BLaER1 (cell line): ENCODE data around the gene PSME1.
A peak's percentile ranks its signal among the peaks of the same experiment; 100 is the strongest.

Experiments
- H3K27ac ChIP-seq: shearing (Covaris generic); formaldehyde crosslinking; 2 replicates; pipeline ENCODE4 v1.8.1; 2022
- H3K27me3 ChIP-seq: shearing (Covaris generic); formaldehyde crosslinking; 2 replicates; pipeline ENCODE4 v1.8.1; 2022
- H3K36me3 ChIP-seq: shearing (Covaris generic); formaldehyde crosslinking; 2 replicates; pipeline ENCODE4 v1.8.1; 2022
- H3K4me1 ChIP-seq: shearing (Covaris generic); formaldehyde crosslinking; 2 replicates; pipeline ENCODE4 v1.8.1; 2022
- H3K4me2 ChIP-seq: shearing (Covaris generic); formaldehyde crosslinking; 2 replicates; pipeline ENCODE4 v1.8.1; 2022
- H3K4me3 ChIP-seq: shearing (Covaris generic); formaldehyde crosslinking; 2 replicates; pipeline ENCODE4 v1.8.1; 2022
- H3K9ac ChIP-seq: shearing (Covaris generic); formaldehyde crosslinking; 2 replicates; pipeline ENCODE4 v1.8.1; 2022
- H3K9me3 ChIP-seq: shearing (Covaris generic); formaldehyde crosslinking; 2 replicates; pipeline ENCODE4 v1.8.1; 2022
- H4K20me1 ChIP-seq: shearing (Covaris generic); formaldehyde crosslinking; 2 replicates; pipeline ENCODE4 v1.8.1; 2022
- Cebpa-rat ChIP-seq: shearing (Covaris generic); IDR thresholded peaks from 2 replicates; pipeline ENCODE4 v1.8.1; 2022

PSME1 gene

DNA sequence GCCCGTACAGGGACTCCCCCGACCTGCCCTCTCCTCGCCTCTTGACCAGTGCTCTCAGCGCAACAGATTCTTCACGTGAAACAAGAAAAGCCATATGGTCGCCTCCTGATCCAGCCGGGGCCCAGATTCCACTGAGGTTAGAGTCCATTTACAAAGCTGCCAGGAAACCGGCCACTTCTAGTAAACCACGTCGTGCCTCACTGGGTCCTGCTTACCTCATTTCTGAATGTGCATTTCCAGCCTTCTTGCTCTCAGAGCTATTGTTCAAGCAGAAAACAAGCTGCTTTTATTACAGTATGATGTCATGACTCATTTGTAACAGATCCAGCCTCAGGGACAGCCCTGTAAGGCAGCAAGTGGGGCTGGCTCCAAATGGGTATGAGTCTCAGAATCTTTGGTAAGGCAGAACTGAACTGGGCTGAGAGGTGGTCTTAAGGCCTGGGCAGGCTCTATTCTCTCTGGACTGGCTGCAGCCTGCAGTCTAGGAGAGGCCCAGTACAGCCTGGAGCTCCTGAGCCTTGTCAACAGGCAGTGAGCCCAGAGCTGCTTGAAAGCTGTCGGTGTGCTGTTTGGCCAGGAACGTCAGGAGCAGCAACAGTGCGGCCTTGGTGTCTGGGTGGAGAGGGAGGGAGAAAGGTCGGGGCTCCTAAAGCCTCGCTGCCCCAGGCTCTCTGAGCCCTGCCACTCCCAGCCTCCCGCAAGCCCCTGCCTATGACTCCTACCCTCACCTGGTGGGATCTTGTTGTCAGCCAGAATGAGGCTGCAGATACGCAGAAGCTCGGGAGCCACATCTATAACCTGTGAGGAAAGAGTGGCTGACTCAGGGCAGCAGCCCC, 44.2 kb downstream of the PSME1 start:
- H3K9me3 ChIP-seq: no peaks in the 10 kb centered on the region
- peak overlapping the region; percentile 41 for H3K27ac ChIP-seq
- H3K36me3 ChIP-seq: peaks cover 89% of the 10 kb centered on the region
- peaks cover 26% of the 10 kb centered on the region for H3K4me1 ChIP-seq
- H3K9ac ChIP-seq: peak overlapping the region; percentile 44; the same call in 1 of the 2 replicates
- no peak for TF ChIP-seq Cebpa-rat
- peak overlapping the region; percentile 69 for H3K4me2 ChIP-seq
- no peaks in the 10 kb centered on the region for H3K27me3 ChIP-seq
- peaks cover 15% of the 10 kb centered on the region; the same call in 1 of the 2 replicates for H4K20me1 ChIP-seq
- no peak overlapping the region for H3K4me3 ChIP-seq

DNA sequence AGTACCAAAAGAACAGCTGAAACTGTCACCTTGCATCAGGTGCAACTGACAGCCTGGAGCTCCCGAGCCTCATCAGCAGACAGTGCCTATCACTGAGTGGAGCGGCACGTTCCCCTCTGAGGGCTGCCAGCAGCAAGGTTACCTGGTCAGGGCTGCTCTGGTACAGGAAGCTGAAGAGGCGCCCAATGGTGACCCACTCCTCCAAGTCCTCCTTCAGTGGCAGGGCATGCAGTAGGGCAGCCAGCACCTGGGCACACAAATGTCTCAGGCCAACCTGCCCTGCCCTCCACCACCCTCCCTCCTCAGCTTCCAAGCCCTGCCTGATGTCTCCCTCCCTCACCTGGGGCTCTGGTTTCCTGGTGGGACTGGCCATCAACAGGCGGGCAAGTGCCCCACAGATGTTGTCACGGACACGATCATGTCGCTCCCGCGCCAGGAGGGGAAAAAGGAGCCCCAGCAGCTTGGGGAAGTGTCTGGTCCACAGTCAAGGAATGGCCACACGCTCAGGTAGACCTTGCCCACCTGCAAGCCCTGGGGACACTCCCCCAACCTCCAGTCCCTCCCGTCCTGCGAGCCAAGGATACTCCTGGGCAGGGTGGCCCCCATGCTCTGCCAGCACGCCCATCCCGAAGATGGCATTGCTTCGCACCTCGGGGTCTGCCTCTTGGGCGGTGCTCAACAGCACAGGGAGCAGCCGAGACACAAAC, 45.5 kb downstream of the PSME1 start:
- no peak overlapping the region for H3K4me3 ChIP-seq
- H3K4me2 ChIP-seq: no peak overlapping the region
- peaks cover 99% of the 10 kb centered on the region for H3K36me3 ChIP-seq
- no peaks in the 10 kb centered on the region for H3K9me3 ChIP-seq
- H3K9ac ChIP-seq: no peak overlapping the region
- no peaks in the 10 kb centered on the region for H3K27me3 ChIP-seq
- H4K20me1 ChIP-seq: peaks cover 15% of the 10 kb centered on the region; the same call in 1 of the 2 replicates
- H3K4me1 ChIP-seq: peaks cover 26% of the 10 kb centered on the region
- no peak overlapping the region for H3K27ac ChIP-seq
- TF ChIP-seq Cebpa-rat: no peak

DNA sequence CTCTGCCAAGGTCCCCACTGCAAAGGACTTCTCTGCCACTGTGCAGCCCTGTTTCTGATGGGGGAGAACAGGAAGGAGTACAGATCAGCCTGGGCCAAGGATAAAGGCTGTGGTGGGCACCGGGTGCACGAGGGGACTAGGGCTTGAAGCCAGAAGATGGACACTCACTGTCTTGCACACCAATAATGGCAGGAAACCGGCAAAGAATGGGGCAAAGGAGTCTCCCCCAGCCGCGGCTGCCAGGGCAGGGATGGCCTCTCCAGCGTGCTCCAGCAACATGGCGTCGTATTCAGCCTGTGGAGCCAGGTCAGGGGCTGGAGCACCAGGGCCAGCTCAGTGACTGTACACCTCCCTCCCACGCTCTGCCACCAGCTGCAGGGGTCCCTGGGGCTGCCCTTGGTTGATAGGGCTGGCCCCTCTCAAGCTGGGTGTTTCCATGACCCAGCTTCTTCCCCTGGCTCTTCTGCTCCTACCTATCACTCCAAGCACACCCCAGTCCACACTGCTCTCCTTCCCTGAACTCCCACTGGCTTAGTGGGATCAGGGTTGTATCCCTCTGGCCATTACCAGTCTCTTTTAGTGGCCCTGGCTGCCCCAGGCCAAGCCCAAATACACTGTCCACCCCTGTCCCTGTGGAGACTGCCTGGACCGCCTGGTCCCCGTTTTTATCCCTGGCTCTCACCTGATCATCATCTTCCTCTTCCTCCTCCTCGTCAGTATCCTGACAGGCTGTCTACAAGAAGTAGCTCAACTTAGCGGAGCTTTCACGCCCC, 46.3 kb downstream of the PSME1 start:
- TF ChIP-seq Cebpa-rat: no peak
- Histone ChIP-seq H3K36me3 (peaks cover 99% of the 10 kb centered on the region), H3K4me1 (peaks cover 34% of the 10 kb centered on the region), H4K20me1 (peaks cover 15% of the 10 kb centered on the region; the same call in 1 of the 2 replicates), H3K4me3 (no peak overlapping the region), H3K27ac (no peak overlapping the region), H3K9ac (no peak overlapping the region), H3K9me3 (no peaks in the 10 kb centered on the region), H3K27me3 (no peaks in the 10 kb centered on the region), H3K4me2 (no peak overlapping the region)

DNA sequence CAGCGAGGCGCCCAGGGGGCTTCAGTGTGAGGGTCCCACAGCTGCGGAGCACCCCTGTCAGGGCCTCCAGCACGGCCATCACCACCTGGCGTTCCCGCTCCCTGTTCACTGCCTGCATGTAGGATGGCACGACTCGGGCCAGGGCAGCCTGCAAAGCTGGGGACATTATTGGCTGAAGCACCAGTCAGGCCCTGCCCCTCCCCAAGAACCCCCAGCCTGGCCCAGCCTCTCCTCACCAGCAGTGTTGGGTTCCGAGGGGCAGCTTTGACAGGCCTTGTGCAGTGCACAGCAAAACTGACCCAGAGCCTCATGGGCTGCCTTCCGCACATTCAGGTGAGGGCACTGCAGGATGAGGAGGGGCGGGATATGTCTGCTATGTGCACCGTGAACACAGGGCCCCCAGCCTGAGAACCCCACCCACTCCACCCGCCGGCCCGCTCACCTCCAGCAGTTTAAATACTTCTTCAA, 47.1 kb downstream of the PSME1 start:
- H4K20me1 ChIP-seq: peaks cover 15% of the 10 kb centered on the region; the same call in 1 of the 2 replicates
- H3K4me1 ChIP-seq: peaks cover 41% of the 10 kb centered on the region
- H3K4me2 ChIP-seq: no peak overlapping the region
- H3K36me3 ChIP-seq: peaks cover 92% of the 10 kb centered on the region
- no peak for TF ChIP-seq Cebpa-rat
- H3K9ac ChIP-seq: no peak overlapping the region
- no peaks in the 10 kb centered on the region for H3K27me3 ChIP-seq
- H3K9me3 ChIP-seq: no peaks in the 10 kb centered on the region
- H3K27ac ChIP-seq: no peak overlapping the region
- H3K4me3 ChIP-seq: no peak overlapping the region

DNA sequence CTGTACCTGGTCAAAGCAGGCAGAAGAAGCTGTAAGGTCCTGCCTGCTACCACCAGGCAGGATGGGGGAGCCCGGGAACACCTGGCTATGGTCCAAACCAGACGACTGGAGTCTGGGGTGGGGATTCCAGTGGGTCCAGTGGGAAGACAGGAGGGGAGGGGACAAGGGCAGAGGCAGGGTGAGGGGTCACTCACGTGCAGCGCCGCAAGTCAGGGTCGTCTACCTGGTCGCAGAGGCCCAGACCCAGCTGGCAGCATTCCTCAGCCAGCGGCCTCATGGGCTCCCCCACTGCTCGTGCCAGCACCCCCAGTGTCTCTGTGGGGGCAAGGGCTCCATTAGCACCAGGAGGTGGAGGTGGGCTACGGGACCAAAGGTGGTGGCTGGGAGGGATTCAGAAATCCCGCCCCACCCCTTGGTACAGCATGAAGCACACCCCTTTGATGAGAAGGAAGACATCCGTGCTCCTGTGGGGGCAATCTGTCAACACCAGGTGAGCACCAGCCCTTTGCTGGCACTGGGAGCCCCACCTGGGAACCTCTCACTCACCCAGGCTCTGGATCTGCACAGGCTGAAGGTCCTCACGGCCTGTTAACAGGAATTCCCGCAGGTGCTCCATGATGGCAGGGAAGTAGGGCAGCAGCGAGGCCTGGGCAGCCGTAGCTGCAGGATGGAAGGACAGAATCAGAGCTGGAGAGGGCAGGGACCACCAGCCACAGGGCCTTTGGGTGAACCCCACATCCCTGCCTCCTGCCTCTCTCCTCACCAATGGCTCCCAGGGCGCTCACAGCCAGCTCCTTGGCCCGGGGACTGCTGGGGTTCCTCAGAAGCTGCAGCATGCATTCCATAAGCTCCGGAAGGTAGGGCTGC, 48.3 kb downstream of the PSME1 start:
- Histone ChIP-seq H3K27ac (no peak overlapping the region), H3K27me3 (no peaks in the 10 kb centered on the region), H3K4me2 (no peak overlapping the region), H3K4me3 (no peak overlapping the region), H3K4me1 (peaks cover 37% of the 10 kb centered on the region), H3K9ac (no peak overlapping the region), H3K36me3 (peaks cover 79% of the 10 kb centered on the region), H4K20me1 (peaks cover 12% of the 10 kb centered on the region; the same call in 1 of the 2 replicates), H3K9me3 (no peaks in the 10 kb centered on the region)
- TF ChIP-seq Cebpa-rat: no peak

DNA sequence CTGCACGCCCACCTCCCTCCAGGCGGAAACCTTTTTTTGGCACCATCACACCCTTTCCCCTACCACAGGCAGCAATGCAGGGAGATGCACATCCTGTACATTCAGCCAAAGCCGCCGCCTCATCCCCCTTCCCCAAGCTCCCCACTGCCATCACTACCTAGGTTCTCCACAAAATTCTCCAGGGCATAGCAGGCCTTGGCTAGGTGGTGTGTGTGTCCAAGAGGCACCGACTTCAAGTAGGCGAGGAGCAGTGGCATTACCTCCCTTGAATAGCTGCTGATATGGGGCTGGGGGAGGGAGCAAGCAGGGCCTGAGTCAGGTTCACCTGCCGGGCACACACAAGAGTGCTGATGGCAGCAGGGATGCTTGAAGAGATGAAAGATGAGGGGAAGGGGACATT, 49.0 kb downstream of the PSME1 start:
- Histone ChIP-seq H3K4me2 (no peak overlapping the region), H3K9me3 (no peaks in the 10 kb centered on the region), H3K36me3 (peaks cover 73% of the 10 kb centered on the region), H4K20me1 (peaks cover 6% of the 10 kb centered on the region; the same call in 1 of the 2 replicates), H3K4me1 (peaks cover 34% of the 10 kb centered on the region), H3K4me3 (no peak overlapping the region), H3K27ac (no peak overlapping the region), H3K27me3 (no peaks in the 10 kb centered on the region), H3K9ac (no peak overlapping the region)
- no peak for TF ChIP-seq Cebpa-rat

DNA sequence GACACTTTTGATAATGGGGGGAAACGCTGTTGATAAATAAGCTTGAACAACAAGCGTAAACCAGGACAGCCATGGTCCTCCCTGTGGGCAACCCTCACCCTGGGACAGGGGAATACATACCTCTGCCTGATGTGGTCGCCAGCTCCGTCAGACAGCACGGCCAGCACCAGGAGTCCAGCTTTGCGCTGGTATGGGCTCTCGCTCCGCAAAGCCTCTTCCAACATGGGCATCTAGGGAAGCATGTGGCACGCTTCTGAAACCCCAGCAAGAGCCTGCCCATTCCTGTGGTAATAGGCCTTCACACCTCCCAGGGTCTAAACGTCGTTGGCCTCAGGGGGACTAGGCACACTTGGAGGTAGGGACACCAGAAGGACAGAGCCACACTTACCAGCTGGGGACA, 49.7 kb downstream of the PSME1 start:
- no peak overlapping the region for H3K9ac ChIP-seq

DNA sequence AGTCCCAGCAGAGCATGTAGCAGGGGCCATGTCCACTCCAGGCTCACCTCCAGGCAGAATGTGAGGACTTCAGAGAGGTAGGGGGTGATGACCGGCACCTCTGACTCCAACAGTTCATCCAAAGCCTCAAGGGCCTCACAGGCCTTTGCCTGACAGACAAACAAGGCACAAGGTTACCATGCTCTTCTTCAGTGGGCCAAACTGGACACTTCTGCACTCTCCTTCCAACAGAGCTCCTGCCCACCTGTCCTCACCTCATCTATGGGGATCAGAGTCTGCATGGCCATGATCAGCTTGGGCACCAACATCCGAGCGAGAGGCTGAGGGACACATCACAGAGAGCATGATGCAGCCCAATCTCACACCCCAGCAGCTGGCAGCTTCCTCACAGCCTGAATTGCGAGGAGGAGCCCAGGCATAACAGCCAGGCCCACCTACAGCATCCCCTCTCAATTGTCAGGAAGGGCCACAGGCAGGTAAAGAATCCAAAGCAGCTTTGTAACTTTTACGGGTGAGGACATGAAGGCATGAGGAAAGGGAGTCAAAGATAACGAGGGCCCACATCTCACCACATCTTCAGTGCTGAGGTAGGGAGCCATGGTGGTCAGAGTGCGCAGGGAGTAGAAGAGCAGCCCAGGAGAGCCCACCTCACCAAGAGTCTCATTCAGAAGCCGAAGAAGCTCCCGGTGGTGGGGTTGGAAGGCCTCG, 51.0 kb downstream of the PSME1 start:
- H3K36me3 ChIP-seq: peaks cover 70% of the 10 kb centered on the region
- no peaks in the 10 kb centered on the region for H3K27me3 ChIP-seq
- H3K9me3 ChIP-seq: no peaks in the 10 kb centered on the region
- H3K4me1 ChIP-seq: peaks cover 30% of the 10 kb centered on the region
- H3K4me3 ChIP-seq: peak overlapping the region; percentile 81; the same call in 1 of the 2 replicates
- no peaks in the 10 kb centered on the region for H4K20me1 ChIP-seq
- H3K9ac ChIP-seq: no peak overlapping the region
- TF ChIP-seq Cebpa-rat: no peak
- no peak overlapping the region for H3K27ac ChIP-seq
- peak overlapping the region; percentile 92 for H3K4me2 ChIP-seq

More for the DNA sequence above, 49.7 kb downstream of the PSME1 start:
- Histone ChIP-seq H3K4me3 (no peak overlapping the region), H4K20me1 (0 out of 2 replicates have a peak, but pooled peaks cover under 1% of the 10 kb centered on the region), H3K4me1 (peaks cover 27% of the 10 kb centered on the region), H3K27me3 (no peaks in the 10 kb centered on the region), H3K9me3 (no peaks in the 10 kb centered on the region), H3K36me3 (peaks cover 72% of the 10 kb centered on the region), H3K4me2 (no peak overlapping the region), H3K27ac (no peak overlapping the region)
- no peak for TF ChIP-seq Cebpa-rat
